ENCODE results near the gene CACNA2D3. TPM values are rescaled to one million over a fixed set of nuclear protein-coding genes. Genes with fewer than 3 reads are reported as not detected.

CACNA2D3 gene
- total and polyA plus RNA-seq, 5 donors: 29.2 to 64.5 (median 42.4) TPM

DNA sequence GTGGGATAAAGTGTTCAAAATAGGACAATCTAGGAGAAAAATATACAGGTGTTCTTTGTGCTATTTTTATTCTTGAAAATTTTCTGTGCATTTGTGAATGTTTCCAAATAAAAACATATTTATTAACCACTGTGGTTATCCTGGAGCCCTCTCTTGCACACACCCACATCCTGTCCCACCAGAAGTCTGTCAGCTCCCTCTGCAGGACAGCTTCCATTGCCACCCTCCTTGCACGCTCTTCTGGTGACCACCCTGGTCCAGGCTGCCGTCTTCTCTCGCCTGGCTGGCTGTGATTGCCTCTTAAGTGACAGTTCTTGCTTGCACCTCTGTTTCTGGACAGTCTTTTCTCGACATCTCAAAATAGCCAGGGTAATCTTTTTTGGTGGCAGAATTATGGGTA lies 411.5 kb downstream of the CACNA2D3 start:
- H3K4me1 ChIP-seq (ENCODE audit: control insufficient read depth, insufficient read depth, low read length): peaks cover under 1% of the 10 kb centered on the region
- H3K27me3 ChIP-seq (ENCODE audit: control insufficient read depth, insufficient read depth): no peaks in the 10 kb centered on the region
- H3K9me3 ChIP-seq (ENCODE audit: control insufficient read depth, low read length): no peaks in the 10 kb centered on the region
- no peak for ATAC-seq
- no peak for DNase-seq
- no peak overlapping the region for H3K27ac ChIP-seq (ENCODE audit: low read length)
- intact Hi-C loops (cut with DNase I): no loop called here
- no peak overlapping the region for H3K4me3 ChIP-seq (ENCODE audit: low read length)
- WGBS: 61% methylated on average over 4 of the region's 4 CpGs

DNA sequence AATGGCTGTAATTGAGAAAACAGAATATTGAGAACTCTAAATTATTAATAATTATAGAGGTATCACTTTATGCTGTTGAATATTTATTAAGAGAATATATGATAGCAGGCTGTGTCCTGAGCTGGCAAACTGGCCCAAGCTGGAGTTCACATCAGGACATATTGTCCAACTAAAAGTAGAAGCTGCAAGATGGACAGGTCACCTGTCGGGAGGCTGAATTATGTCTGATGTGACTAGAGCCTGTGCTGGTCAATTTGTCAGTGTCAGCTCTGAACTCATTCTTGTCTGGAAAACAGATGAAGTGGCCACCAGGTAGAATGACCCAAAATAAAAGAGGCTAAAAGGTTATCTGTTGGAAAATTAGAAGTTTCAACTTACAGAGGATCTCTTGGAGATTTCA lies 413.3 kb downstream of the CACNA2D3 start:
- DNase-seq (no peak), ATAC-seq (no peak)
- 73% methylated on average over 1 of the region's 1 CpG for WGBS
- Histone ChIP-seq H3K27me3 (ENCODE audit: control insufficient read depth, insufficient read depth) (no peaks in the 10 kb centered on the region), H3K27ac (ENCODE audit: low read length) (no peak overlapping the region), H3K4me3 (ENCODE audit: low read length) (no peak overlapping the region), H3K9me3 (ENCODE audit: control insufficient read depth, low read length) (no peaks in the 10 kb centered on the region), H3K4me1 (ENCODE audit: control insufficient read depth, insufficient read depth, low read length) (no peaks in the 10 kb centered on the region)
- intact Hi-C loops (cut with DNase I): no loop called here

DNA sequence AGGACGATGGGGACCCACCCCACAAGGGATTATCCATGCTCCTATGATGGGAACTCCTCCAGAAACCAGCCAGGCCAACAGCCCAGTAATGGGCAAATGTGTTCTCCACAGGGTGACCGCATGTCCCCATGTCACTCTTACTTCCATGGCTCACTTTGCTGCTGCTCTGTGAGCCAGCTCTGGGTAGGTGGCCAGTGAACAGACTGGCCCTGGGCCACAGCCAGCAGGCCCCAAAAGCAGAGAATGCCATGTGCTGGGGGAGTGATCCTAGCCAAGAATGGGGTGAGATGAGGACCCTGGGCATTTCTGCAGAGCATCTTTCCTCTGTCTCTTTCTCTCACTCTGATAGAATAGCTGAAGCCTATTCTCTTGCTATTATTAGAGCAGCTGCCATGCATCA lies 414.1 kb downstream of the CACNA2D3 start:
- Histone ChIP-seq H3K27ac (ENCODE audit: low read length) (no peak overlapping the region), H3K4me3 (ENCODE audit: low read length) (no peak overlapping the region), H3K9me3 (ENCODE audit: control insufficient read depth, low read length) (no peaks in the 10 kb centered on the region), H3K4me1 (ENCODE audit: control insufficient read depth, insufficient read depth, low read length) (no peaks in the 10 kb centered on the region), H3K27me3 (ENCODE audit: control insufficient read depth, insufficient read depth) (no peaks in the 10 kb centered on the region)
- DNase-seq (no peak), ATAC-seq (no peak)
- 67% methylated on average over 2 of the region's 2 CpGs for WGBS
- intact Hi-C loops (cut with DNase I): no loop called here

DNA sequence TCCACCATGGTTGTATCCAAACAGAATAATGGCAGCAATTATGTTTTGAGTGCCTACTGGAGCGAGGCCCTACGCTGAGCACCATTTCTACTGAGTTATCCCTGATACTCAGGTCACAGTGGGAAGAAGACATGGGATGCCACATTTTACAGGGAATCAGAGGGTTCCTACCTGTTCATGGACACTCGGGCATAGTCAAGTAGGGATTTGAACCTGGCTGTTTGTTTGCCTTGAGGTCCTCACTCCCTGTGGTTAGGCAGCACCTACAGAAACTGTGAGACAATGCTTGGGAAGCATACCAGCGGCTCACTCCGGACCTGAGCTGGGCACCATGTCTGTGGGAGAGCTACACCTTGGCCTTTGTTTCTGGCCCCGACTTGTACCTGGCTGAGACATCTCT lies 415.2 kb downstream of the CACNA2D3 start:
- WGBS: 92% methylated on average over 6 of the region's 6 CpGs
- Histone ChIP-seq H3K4me1 (ENCODE audit: control insufficient read depth, insufficient read depth, low read length) (no peaks in the 10 kb centered on the region), H3K27me3 (ENCODE audit: control insufficient read depth, insufficient read depth) (no peaks in the 10 kb centered on the region), H3K9me3 (ENCODE audit: control insufficient read depth, low read length) (no peaks in the 10 kb centered on the region), H3K27ac (ENCODE audit: low read length) (no peak overlapping the region), H3K4me3 (ENCODE audit: low read length) (no peak overlapping the region)
- intact Hi-C loops (cut with DNase I): no loop called here
- DNase-seq (no peak), ATAC-seq (no peak)

DNA sequence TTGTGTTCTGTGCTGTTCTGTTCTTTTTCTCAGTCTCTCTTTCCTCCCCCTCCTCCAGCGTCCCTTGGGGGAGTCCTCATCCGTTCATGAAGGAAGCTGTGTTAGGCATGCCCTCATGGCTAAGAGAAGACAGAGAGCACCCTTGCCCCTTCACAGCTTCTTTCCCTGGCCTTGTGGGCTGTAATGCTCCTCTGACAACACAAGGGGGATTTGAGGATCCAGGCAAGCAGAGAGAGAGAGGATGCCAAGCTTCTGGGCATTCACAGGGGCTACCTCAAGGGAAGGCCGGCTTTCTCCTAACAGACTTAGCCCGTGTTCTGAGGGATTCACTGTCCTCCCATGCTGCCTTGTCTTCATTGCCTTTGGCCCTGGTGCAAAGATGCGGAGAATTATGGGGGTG lies 416.0 kb downstream of the CACNA2D3 start:
- no peak for DNase-seq
- H3K4me3 ChIP-seq (ENCODE audit: low read length): no peak overlapping the region
- H3K27ac ChIP-seq (ENCODE audit: low read length): no peak overlapping the region
- no peaks in the 10 kb centered on the region for H3K4me1 ChIP-seq (ENCODE audit: control insufficient read depth, insufficient read depth, low read length)
- no peak for ATAC-seq
- intact Hi-C loops (cut with DNase I): no loop called here
- H3K27me3 ChIP-seq (ENCODE audit: control insufficient read depth, insufficient read depth): no peaks in the 10 kb centered on the region
- no peaks in the 10 kb centered on the region for H3K9me3 ChIP-seq (ENCODE audit: control insufficient read depth, low read length)
- 71% methylated on average over 5 of the region's 5 CpGs for WGBS

DNA sequence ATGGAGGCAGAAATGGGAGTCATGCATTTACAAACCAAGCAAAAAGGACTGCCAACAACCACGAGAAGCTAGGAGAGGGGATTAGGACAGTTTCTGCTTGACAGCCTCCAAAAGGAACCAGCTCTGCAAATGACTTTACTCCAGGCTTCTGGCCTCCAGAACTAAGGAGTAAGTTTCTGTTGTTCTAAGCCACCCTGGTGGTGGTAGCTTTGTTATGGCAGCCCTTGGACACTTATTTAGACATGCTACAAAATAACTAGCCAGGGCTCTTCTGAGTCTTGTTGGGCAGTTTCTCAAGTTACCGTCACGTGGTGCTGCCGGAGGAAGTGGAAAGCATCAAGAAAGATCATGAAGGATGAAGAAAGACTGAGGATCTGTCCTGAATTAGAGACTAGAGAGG lies 419.0 kb downstream of the CACNA2D3 start:
- Histone ChIP-seq H3K27me3 (ENCODE audit: control insufficient read depth, insufficient read depth) (no peaks in the 10 kb centered on the region), H3K4me3 (ENCODE audit: low read length) (no peak overlapping the region), H3K27ac (ENCODE audit: low read length) (no peak overlapping the region), H3K4me1 (ENCODE audit: control insufficient read depth, insufficient read depth, low read length) (no peaks in the 10 kb centered on the region), H3K9me3 (ENCODE audit: control insufficient read depth, low read length) (no peaks in the 10 kb centered on the region)
- ATAC-seq (no peak), DNase-seq (no peak)
- intact Hi-C loops (cut with DNase I): no loop called here
- 86% methylated on average over 4 of the region's 4 CpGs for WGBS

DNA sequence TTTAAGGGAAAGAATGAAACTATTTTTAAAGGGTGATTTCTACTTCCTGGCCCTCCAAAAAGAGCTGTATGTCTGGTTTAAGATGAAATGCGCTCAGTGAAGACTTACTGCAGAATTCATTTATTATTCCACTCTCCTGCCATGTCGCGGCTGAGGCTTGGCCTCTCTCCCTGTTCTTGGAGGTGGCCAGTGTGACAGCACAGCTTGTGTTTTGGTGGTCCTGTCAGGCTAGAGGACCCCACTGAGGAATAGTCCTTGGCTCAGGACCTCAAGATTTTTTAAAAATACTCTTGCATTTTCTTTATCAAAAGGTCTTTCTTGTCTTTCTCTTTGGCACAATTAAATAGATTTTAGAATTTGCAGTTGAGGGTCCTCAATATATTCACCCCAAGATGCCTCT lies 421.1 kb downstream of the CACNA2D3 start:
- WGBS: 33% methylated on average over 3 of the region's 3 CpGs
- H3K27me3 ChIP-seq (ENCODE audit: control insufficient read depth, insufficient read depth): no peaks in the 10 kb centered on the region
- DNase-seq (no peak), ATAC-seq (no peak)
- H3K27ac ChIP-seq (ENCODE audit: low read length): no peak overlapping the region
- intact Hi-C loops (cut with DNase I): no loop called here
- H3K9me3 ChIP-seq (ENCODE audit: control insufficient read depth, low read length): no peaks in the 10 kb centered on the region
- no peak overlapping the region for H3K4me3 ChIP-seq (ENCODE audit: low read length)
- no peaks in the 10 kb centered on the region for H3K4me1 ChIP-seq (ENCODE audit: control insufficient read depth, insufficient read depth, low read length)

DNA sequence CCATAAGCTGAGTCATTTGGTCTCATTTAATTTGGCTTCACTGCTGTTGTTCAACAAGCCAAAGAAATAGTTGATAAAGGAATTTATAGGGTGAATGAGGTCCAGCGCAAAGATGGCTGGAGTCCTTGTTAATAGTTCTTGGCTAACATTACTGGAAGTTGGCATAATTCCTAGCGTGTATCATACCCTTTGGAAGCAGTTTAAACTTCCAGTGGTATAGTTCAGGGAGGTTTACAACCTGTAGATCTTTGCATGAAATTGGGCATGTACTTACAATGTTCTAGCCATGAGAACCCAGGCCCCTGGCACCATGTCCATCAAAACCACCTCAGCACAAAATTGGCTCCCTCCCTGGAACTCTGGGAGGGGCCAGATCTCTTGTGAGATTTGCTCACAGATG lies 424.7 kb downstream of the CACNA2D3 start:
- no peak overlapping the region for H3K4me3 ChIP-seq (ENCODE audit: low read length)
- H3K9me3 ChIP-seq (ENCODE audit: control insufficient read depth, low read length): no peaks in the 10 kb centered on the region
- 70% methylated on average over 2 of the region's 2 CpGs for WGBS
- ATAC-seq (no peak), DNase-seq (no peak)
- intact Hi-C loops (cut with DNase I): no loop called here
- no peak overlapping the region for H3K27ac ChIP-seq (ENCODE audit: low read length)
- H3K27me3 ChIP-seq (ENCODE audit: control insufficient read depth, insufficient read depth): no peaks in the 10 kb centered on the region
- H3K4me1 ChIP-seq (ENCODE audit: control insufficient read depth, insufficient read depth, low read length): no peaks in the 10 kb centered on the region

DNA sequence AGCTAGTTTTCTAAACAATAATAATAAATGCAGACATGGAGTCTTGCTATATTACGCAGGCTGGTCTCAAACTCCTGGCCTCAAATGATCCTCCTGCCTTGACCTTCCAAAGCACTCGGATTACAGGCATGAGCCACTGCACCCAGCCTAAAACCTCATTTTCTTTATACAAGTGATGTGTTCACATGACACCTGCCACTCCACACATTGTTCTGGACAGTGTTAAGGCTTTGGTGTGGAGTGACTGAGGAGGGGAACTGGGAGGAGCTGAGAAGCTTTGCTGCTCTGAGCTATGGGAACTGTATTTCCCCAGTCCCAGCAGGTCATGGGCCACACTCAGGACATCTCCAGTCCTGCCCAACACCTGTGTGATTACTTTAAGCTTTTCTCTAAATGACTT lies 425.5 kb downstream of the CACNA2D3 start:
- no peak for DNase-seq
- Histone ChIP-seq H3K4me1 (ENCODE audit: control insufficient read depth, insufficient read depth, low read length) (no peaks in the 10 kb centered on the region), H3K4me3 (ENCODE audit: low read length) (no peak overlapping the region), H3K9me3 (ENCODE audit: control insufficient read depth, low read length) (no peaks in the 10 kb centered on the region), H3K27ac (ENCODE audit: low read length) (no peak overlapping the region), H3K27me3 (ENCODE audit: control insufficient read depth, insufficient read depth) (no peaks in the 10 kb centered on the region)
- no peak for ATAC-seq
- intact Hi-C loops (cut with DNase I): no loop called here
- 85% methylated on average over 2 of the region's 2 CpGs for WGBS

DNA sequence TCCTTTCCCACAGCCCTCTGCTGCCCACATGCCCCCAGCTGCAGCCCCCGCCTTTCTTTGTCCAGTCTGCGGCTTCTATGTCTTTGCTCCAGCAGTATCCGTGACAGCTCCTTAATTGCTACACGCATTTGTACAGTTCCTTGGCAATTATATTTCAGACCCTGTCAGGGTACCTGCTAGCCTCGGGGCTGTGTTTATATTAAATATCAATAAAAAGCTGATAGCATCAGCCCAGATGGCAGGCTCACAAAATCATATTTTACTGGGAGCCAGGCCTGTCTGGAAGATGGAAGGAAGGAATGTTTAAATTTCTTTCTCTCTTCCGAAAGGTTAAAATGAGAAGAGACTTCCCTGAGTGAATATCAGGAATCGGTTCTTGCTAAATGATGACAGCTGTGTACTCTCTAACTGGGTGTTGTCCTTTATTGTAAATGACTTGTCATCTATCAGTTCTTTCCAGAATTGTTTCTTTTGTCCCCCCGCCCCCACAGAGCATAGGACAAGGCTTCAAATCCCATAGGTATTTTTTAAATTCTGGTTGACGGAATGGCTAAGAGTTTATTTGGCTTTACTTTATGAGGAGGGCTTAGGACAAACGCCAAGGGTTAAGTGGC lies 427.4 kb downstream of the CACNA2D3 start:
- Histone ChIP-seq H3K4me1 (ENCODE audit: control insufficient read depth, insufficient read depth, low read length) (no peaks in the 10 kb centered on the region), H3K27ac (ENCODE audit: low read length) (no peak overlapping the region), H3K4me3 (ENCODE audit: low read length) (no peak overlapping the region), H3K9me3 (ENCODE audit: control insufficient read depth, low read length) (no peaks in the 10 kb centered on the region), H3K27me3 (ENCODE audit: control insufficient read depth, insufficient read depth) (no peaks in the 10 kb centered on the region)
- WGBS: 81% methylated on average over 10 of the region's 10 CpGs
- intact Hi-C loops (cut with DNase I): no loop called here
- ATAC-seq (no peak), DNase-seq (no peak)

DNA sequence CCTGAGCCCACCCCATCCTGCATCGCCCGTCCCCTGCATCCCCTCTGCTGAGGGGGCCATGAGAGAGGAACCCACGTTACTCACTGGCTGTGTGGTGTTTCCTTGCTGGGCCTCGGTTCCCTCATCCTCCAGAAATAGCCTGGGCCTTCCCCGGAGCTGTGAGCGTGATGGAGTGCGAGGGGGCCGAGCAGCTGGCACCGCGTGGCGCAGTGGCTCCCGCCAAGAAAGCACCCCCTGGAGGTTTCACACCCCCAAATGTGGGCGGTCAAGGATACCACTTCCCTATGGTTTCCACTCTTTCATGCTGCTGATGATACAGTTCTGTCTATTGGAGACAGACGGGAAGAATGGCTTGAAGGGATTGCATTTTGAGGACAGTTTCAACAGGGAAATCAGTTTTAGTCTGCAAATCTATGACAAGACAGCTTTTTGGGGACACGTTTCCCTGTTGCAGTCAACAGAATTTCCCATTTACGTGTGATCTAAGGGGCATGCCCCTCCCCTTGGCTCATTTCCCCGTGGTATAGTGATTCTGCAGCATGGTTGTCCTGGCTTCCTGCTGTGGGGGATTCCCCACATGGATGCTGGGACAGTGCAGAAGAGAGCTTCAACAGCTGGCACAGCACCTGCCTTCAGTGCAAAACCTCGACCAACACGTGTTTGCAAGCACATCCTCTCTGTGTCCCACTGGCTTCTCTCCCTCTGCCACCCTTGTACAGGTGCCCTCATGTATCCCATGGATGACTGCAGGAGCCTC lies 428.0 kb downstream of the CACNA2D3 start:
- Histone ChIP-seq H3K4me3 (ENCODE audit: low read length) (no peak overlapping the region), H3K9me3 (ENCODE audit: control insufficient read depth, low read length) (no peaks in the 10 kb centered on the region), H3K27ac (ENCODE audit: low read length) (no peak overlapping the region), H3K27me3 (ENCODE audit: control insufficient read depth, insufficient read depth) (no peaks in the 10 kb centered on the region), H3K4me1 (ENCODE audit: control insufficient read depth, insufficient read depth, low read length) (no peaks in the 10 kb centered on the region)
- DNase-seq (no peak), ATAC-seq (no peak)
- 78% methylated on average over 19 of the region's 19 CpGs for WGBS
- intact Hi-C loops (cut with DNase I): no loop called here
